ENCODE results near the gene PAF1. TPM values are rescaled to one million over a fixed set of nuclear protein-coding genes. Genes with fewer than 3 reads are reported as not detected.
A peak's percentile ranks its signal among the peaks of the same experiment; 100 is the strongest.

The PAF1 gene
- total and polyA plus RNA-seq, 2 of the 13 experiments (the other 11 are each of a cell fraction or from before 2014, with no cell fraction given): 30.2 to 31.1 TPM

- no peak for TF ChIP-seq KIAA2018 (CRISPR knock-in tag; IDR thresholded peaks at IDR 0.05; ENCODE audit: borderline replicate concordance)
- TF ChIP-seq ZBTB42 (CRISPR knock-in tag; IDR thresholded peaks at IDR 0.05): peak; percentile 22; the same call in 1 of the 2 replicates
- TF ChIP-seq ZNF878 (CRISPR knock-in tag; IDR thresholded peaks at IDR 0.05): peak; percentile 83
- peak; percentile 79; the same call in 1 of the 2 replicates for TF ChIP-seq SRF (IDR thresholded peaks at IDR 0.05; ENCODE audit: low read depth, low read length)
- no peak for TF ChIP-seq RFX5 (IDR thresholded peaks at IDR 0.05; ENCODE audit: low read depth, low read length)
- no peak for TF ChIP-seq RFXANK (CRISPR knock-in tag; IDR thresholded peaks at IDR 0.05)
- 0 out of 2 replicates have a peak, but pooled peaks have one; percentile 28 for TF ChIP-seq ZBTB43 (CRISPR knock-in tag; conservative IDR thresholded peaks at IDR 0.05)
- peak; percentile 92 for TF ChIP-seq DRAP1 (CRISPR knock-in tag; IDR thresholded peaks at IDR 0.05)
- TF ChIP-seq HNRNPL (IDR thresholded peaks at IDR 0.05; ENCODE audit: low read depth, low read length): peak; percentile 62; the same call in 1 of the 2 replicates
- 0 out of 2 replicates have a peak, but pooled peaks have one; percentile 30 for TF ChIP-seq ZNF782 (CRISPR knock-in tag; IDR thresholded peaks at IDR 0.05; ENCODE audit: borderline replicate concordance)
- TF ChIP-seq JUND (CRISPR knock-in tag; IDR thresholded peaks at IDR 0.05): 0 out of 2 replicates have a peak, but pooled peaks have one; percentile 48
- TF ChIP-seq ZNF607 (CRISPR knock-in tag; IDR thresholded peaks at IDR 0.05; ENCODE audit: borderline replicate concordance): peak; percentile 61; the same call in 1 of the 2 replicates
- peak; percentile 33; the same call in 1 of the 2 replicates for TF ChIP-seq ZMYM4 (CRISPR knock-in tag; IDR thresholded peaks at IDR 0.05)
- 0 out of 2 replicates have a peak, but pooled peaks have one; percentile 28 for TF ChIP-seq SP140L (CRISPR knock-in tag; IDR thresholded peaks at IDR 0.05; ENCODE audit: borderline replicate concordance)
- TF ChIP-seq ZNF253 (CRISPR knock-in tag; IDR thresholded peaks at IDR 0.05; ENCODE audit: borderline replicate concordance): no peak
- 0 out of 2 replicates have a peak, but pooled peaks have one; percentile 68 for TF ChIP-seq ARNT2 (CRISPR knock-in tag; IDR thresholded peaks at IDR 0.05; ENCODE audit: low read depth)
- 0 out of 2 replicates have a peak, but pooled peaks have one; percentile 34 for TF ChIP-seq ZNF510 (CRISPR knock-in tag; IDR thresholded peaks at IDR 0.05; ENCODE audit: low read depth)
- peak; percentile 69 for TF ChIP-seq ZFP37 (CRISPR knock-in tag; IDR thresholded peaks at IDR 0.05; ENCODE audit: borderline replicate concordance)
Observed at GRCh38 chr19:39406656-39407409, 15.9 kb upstream of the PAF1 start, which contains the start of gene ZFP36 (continued).

Data from HepG2 (cell line).